Tibial nerve (tissue), 4 donors: Measurements from ENCODE around the gene CCDC185.

Experiments
- CTCF ChIP-seq, 5 experiments: fragments of 200-600 bp in 3 of 5; fragments of 450-650 bp in 2 of 5; sonication (generic) in 3 of 5; IDR thresholded peaks; one replicate each; pipeline ENCODE4 v1.5.1; 2016 to 2019; ENCODE audit warnings: antibody characterized with exemption in 5 of 5, mild to moderate bottlenecking in 3 of 5, moderate library complexity in 2 of 5
- EP300 ChIP-seq, 2 donors: sonication (generic); formaldehyde crosslinking; IDR thresholded peaks; one replicate each; pipeline ENCODE4 v1.6.1; 2017; ENCODE audit warnings: antibody characterized with exemption in 2 of 2, mild to moderate bottlenecking in 1 of 2
- POLR2A ChIP-seq, 2 donors: fragments of 450-650 bp; IDR thresholded peaks; one replicate each; pipeline ENCODE4 v1.6.1; 2017; ENCODE audit warnings: antibody characterized with exemption in 2 of 2, mild to moderate bottlenecking in 2 of 2, moderate library complexity in 2 of 2

- TF ChIP-seq CTCF (IDR thresholded peaks at IDR 0.05) (no peak), POLR2A (IDR thresholded peaks at IDR 0.05) (no peak), EP300 (IDR thresholded peaks at IDR 0.05) (no peak)
These were observed 36.1 kb downstream of the CCDC185 start for GRCh38 chr1:223429313-223429731.
